Measurements from ENCODE around the gene IL10RA.
"Not testable (repeated sequence)": the region's sequence is repeated elsewhere in the genome, so short reads cannot be mapped to it uniquely, and the experiment has no call there.

IL10RA gene

DNA sequence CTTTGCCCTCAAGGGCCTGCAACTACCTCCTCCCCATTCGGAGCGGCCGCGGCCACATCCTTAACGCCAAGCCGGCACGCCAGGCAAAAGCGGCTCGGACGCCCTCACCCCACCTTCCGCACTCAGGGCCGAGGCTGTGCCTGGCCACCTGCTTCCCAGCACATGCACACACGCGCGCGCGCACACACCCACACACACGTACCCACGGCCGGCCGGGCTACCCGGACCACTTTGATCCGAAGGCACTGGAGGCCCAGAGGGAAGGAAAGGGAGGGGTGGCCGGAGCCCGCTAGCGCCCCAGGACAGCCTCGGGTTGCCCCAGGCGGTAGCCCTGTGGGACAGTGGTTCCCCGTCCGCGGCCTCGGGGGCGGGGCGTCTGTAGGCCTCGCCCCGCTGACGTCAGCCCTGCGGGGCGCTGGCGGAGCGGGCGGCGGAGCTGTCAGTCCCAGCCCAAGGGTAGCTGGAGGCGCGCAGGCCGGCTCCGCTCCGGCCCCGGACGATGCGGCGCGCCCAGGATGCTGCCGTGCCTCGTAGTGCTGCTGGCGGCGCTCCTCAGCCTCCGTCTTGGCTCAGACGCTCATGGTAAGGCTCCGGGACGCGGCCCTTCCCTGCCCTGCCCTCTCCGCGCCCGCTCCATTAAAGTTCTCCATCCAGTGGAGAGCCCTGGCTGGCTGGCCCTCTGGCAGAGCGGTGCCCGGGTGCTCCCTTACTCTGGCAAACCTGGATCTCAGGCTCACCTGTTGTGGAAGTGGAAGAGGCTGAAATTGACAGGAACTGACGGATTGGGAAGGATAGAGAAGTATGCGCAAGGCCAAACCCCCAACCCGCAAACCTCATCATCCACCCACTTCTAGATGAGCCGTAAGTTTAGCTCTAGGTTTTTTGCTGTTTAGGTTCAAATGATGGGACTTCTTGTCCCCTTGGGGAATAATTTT, at the start of gene IL10RA:
Gene IL10RA (plus strand): TSS at position 442 of the 935 bp plus-strand sequence. CDS start 74 bp downstream, at position 516.
- peak; percentile 85 to 88 for DNase-seq

DNA sequence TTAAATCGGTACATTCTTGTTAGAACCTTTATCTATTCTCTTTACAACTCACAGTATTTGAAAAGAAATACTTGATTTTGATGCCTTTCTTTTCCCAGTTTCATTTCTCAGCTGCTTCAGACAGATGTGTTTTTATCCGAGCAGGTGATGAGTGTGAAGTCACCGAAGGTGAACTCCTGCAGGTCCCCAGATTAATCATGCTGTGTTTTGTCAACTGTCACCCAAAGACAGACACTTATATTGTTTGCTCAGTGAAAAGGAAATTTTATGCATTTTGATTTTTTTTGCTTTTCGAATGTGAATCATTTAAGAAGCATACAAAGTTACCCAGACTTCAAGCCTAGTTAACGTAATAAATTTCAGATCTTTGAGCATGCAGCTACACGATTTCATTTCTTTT, 49.2 kb upstream of the IL10RA start:
- DNase-seq = no peak

DNA sequence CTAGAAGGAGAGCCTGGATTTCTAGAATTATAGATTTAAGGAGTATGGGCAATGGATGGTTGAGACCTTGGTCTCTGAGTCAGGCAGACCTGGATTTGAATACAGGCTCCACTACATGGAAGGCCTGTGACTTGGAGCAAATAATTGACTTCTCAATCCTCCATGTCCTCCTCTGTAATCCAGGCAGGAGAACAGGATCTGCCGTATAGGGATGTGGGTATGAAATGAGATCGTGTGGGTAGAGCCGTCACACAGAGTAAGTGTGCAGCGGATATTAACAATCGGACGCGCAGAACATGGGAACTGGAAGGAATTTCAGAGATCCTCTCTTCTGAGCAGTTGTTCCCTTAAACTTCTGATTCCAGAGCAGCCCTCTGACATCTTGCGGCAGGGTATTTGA, 45.5 kb upstream of the IL10RA start:
- DNase-seq = no peak

DNA sequence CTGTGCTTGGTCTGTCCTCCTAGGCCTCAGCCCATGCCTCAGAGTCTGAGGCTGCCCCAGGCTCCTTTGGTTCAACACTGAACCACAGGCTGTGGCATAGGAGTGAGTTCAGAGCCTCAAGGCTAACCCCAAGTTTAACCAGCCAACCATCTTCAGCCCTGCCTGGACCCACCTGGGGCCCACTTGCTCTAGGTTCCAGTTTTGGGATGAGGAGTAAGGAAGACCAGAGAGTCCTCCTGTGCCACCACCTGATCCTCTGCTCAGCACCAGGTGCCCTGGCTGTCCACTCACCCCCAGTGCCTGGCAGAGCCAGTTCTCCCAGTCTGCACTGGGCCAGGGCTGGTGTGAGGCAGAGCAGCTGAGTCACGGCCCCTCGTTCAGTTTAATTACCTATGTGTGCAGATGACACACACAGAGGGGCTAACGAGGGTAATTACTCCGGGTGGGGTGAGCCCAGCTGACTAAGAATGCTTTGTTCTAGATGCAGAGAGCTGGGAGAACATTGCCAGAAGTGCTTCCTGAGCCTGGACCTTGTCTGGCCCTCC, 45.0 kb upstream of the IL10RA start:
- no peak for DNase-seq

DNA sequence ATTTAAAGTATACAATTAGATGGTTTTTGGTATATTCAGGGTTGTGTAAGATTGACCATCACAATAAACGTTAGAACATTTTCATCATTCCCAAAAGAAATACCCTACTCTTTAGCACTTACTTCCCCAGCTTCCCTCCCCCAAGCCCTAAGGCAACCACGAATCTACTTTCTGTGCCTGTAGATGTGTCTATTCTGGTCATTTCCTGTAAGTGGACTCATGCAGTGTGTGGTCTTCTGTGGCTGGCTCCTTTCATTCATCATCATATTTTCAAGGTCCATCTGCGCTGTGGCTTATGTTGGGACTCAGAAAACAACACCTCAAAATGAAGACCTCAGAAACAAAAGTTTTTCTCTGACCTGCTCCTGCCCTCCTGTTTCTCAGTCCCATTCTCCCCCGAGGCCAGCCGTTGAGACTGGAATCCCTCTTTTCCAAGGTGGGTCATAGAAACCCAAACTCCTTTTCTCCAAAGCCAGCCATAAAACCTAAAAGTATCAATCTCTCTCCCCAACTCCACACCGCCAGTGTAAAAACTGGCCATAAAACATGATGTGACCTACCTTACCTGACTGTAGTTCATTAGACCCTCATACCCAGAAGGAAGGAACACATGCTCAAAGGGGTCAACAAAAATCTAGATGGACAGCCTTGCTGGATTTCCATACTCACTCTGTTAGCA, 44.1 kb upstream of the IL10RA start:
- no peak for DNase-seq

DNA sequence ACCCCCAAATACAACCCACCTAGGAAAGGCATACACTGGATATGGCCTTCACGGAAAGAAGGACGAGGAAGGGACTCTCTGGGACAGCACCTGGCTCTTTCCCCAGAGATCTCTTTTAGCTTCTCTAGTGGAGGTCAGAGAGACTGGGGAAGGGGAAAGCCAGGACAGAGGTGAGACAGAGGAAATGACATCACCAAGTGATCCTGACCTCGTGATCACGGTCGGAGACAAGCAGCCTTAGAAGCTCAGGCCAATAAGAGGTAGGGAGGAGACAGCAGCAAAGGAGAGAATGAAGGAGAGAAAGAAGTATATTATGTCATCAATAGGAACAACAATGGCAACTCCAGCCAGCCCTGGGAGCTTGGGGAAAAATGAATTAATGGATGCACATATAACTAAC, 41.6 kb upstream of the IL10RA start:
- DNase-seq = no peak

DNA sequence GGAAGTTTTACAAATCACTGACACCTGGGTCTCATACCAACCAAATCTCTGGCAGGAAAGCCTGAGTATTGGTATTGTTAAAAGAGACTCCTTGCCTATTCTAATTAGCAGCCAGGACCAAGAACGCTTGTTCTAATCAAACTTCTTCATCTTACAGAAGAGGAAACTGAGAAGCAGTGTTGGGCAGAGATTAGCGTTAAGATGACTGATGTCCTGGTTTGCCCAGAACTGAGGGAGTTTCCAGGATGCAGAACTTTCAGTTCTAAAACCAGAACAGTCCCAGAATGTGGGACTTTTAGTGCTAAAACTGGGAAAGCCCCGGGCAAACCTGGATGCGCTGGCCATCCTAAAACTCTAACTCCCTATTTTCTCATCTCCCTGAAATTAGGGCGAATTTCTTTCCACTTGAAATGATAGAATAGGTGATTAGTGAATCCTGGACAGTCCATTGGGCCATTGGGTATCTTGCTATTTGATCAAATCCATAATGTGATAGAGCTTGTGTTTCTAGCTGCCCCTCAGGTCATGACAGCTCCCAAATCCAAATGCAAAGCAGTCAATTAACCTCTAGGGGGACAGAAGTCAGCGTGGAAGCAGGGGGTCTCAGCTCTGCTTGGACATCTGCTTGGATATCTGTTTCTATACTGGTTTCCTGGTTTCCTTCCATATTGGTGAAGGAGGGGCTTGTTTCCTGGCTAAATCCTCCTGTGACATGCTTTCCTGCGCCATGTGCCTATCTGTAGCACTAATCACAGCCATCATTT, 41.0 kb upstream of the IL10RA start:
- DNase-seq = no peak

DNA sequence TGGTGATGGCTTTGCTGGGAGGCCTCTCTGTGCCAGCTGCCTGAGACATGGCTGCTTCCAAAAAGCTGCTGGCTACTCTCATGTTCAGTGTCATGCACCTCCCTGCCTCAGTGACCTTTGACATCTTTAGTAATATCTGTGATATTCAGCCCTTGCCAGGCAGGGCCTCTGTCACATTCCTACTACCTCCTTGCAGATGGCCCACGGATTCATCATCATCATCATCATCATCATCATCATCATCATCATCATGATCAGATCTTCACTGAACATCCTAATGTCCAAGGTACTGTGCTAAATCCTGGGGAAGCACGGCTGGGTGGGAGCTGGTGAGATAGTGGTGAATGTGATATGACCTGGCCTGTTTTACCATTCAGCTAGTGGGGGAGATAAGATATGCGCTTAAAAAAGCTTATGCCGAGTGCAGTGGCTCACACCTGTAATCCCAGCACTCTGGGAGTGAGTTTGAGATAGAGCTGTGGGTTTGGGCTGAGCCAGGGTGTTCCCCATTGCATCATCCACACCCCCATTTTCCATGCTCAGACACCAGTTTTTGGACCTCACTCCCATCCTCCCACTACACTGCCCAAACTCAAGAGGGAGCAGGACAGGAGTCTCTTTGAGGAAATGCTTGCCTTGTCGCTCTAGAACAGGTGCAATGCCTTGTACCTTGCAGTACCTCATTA, 39.9 kb upstream of the IL10RA start:
- no peak for DNase-seq

DNA sequence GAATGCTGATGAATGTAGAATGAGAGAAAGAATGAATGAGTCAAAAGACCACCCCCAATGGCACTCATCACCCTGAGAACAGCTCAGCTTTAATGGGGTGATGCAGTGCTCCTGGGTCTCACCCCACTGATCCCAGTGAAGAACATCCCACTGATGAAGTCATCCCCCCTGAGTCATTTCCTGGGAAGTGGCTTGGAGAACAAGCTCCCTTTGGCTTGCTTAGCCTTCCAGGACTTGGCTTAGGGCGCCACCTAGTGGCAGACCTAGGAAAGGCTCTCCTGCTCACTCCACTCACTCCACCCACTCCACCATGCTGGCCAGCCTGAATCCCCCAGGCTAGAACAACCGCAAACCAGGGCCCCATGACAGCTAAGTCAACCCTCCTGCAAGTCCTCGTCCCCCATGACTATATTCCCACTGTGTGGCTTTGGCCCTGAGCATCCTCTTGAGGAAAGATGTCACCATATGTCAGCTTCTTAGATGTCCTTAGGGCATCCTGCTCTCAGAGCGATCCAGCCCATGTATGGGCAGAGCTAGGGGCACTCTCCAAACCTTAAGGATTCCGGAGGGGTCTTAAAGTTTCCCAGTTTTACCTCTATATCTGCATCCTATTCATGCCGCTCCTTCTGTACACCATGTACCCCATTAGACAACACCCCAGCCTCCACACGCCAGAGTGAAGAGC, 39.2 kb upstream of the IL10RA start:
- peak; percentile 38 to 39 for DNase-seq

DNA sequence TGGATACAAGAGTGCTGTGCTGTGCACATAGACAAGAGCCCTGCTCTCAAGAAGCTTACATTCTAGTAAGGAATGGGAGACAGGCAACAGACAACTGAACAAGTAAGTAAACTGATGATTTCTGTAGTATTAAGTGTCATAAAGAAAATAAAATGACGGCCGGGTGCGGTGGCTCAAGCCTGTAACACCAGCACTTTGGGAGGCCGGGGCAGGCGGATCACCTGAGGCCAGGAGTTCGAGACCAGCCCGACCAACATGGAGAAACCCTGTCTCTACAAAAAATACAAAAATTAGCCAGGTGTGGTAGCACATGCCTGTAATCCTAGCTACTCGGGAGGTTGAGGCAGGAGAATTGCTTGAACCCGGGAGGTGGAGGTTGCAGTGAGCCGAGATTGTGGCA, 38.4 kb upstream of the IL10RA start:
- DNase-seq = not testable (repeated sequence)

DNA sequence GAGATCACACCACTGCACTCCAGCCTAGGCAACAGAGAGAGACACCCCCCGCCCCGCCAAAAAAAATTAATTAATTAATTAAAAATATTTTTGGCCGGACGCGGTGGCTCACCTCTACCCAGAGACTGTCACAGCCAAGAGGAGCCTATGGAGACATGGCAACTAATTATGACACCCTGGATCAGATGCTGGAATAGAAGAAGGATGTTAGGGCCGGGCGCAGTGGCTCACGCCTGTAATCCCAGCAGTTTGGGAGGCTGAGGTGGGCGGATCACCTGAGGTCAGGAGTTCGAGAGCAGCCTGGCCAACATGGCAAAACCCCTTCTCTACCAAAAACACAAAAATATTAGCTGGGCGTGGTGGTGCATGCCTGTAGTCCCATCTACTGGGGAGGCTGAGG, 37.7 kb upstream of the IL10RA start:
- not testable (repeated sequence) for DNase-seq

DNA sequence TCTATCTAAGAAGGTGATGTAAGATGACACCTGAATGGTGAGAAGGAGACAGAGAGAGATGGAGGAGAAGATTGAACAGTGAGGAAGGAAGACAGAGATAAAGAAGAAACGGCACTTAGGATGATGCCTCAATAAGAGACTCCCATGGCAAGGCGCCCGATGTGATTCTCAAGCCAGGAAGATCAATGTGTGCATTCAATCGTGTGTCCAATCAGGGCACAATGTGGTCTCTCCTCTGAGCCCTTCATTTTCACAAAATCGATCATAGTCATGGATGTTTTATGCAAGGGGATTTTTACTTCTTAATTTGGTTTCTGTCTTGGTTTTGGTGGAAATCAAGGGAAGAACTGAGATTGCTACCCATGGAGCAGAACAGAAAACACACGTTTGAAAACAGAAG, 37.1 kb upstream of the IL10RA start:
- no peak for DNase-seq

DNA sequence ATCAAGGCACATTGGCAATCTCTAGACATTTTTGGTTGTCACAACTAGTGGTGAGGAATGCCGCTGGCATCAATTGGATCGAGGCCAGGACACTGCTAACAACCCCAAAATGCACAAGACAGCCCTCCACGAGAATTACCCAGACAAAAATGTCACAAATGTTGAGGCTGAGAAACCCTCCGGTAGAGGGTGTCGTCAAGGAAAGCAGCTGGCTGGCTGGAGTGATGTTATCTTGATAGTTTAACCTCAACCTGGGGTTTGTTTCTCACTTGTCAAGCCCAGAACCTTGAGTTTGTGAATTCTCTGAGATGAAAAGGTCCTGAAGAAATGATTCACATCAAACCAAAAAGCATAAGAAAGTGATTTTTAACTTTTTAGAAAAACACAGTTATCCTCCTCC, 35.9 kb upstream of the IL10RA start:
- peak; percentile 39 to 45 for DNase-seq

DNA sequence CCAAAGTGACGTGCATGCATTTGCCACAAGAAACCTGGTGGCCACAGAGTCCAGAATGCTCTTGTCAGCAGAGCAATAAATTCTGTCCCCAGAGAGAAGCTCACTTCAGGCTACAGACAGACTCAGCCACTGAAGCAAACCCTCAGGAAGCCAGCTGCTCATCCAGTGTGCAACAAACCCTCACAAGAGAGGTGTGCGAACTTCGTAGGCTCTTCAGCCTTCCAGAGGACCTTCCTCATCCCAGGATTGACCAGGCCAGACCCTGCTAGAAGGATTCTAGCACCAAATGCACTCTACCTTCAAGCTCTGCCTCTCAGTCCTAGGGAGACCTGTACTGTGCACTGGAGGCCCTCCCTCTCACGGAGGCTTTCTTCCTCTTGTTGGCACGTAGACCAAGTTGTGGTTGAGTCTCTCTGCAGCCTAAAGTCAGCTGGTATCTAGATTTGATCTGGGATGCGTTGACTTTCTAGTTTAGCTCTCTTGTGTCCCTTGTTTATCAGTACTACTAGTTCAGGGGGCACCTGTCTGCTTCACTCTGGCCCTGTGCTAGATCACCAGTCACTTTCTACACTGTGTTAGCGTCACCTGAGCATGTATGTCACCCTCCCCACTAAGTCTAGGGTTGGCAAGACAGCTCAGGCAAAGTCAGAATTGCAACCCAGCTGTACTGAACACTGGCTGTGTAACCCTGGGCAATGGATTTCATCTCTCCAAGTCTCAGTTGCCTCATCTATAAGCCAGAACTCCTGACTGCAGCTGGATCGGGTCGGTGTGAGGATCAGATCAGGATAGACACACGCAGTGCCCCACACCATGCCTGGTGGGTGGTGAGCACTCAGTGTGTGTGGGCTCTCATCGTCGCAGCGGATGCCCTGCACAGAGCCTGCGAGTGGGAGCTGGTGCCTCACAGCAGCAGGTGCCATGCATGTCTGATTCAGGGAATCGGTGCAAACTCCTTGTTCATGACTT, 34.9 kb upstream of the IL10RA start:
- DNase-seq = no peak

DNA sequence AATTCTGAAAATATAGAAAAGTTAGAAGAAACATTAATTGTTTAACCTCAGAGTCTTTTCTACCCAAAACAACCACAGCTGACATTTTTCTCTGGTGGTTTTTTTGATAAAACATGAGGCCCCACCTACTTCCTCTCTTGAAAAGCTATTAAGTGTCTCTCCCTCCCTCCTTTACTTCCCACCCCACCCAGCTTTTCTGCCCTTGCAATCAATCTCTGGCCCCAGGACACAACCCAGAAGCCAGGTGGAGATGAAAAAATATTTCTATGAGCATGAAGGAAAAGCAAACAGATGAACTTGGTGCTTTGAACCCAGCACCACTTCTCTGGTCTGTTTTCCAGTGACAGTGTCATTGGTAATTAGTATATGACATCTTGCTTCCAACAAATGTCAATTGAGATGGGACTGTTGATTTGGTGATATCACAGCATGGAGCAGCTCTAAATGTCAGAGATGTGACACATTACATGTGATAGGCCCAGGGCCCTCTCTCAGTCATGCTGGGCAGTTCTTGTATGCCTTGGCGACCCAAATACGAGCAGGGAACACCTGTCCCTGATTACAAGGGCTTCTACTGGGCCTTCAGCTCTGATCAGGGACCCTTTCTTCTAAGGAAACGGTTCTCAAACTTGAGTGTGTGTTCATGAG, 33.0 kb upstream of the IL10RA start:
- DNase-seq = peak; percentile 28 to 33

DNA sequence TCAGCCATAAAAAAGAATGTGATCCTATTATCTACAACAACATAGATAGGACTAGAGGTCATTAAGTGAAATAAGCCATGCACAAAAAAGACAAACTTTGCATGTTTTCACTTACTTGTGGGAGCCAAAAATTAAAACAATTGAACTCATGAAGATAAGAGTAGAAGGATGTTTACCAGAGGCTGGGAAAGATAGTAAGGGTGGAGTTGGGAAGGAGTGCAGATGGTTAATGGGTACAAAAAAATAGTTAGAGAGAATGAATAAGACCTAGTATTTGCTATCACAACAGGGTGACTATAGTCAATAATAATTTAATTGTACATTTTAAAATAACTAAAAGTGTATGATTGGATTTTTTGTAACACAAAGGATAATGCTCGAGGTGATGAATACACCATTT, 27.2 kb upstream of the IL10RA start:
- DNase-seq = no peak

DNA sequence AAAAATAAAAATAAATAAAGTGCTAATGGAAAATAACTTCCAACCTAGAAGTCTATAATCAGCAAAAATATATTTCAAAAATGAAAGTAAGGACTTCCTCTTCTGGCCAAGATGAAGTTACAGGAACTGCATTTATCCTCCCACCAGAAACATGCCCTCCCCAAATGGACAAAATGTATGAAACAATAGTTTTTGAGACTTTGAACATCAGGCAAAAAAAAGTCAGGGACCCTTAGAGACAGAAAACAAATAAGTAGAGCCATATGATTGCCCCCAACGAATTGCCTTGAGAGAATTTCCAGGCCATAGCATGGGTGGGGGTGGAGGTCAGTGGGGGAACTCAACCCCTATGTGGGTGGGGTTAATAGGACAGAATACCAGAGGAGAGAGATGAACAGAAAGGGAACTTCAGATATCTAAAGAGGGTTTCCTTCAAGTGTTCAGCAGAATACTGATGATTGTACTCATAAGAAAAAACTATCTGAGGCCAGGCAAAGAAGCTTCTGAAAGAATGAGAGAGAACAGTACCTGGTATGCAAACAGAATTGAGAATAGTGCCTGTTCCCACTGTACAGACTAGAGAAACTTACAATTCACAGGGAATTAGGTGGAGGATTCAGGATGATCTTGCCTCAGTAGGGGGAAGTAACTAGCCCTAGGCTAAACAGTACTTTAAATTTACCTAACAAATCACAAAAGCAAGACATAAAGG, 26.6 kb upstream of the IL10RA start:
- DNase-seq = peak; percentile 20 to 36

DNA sequence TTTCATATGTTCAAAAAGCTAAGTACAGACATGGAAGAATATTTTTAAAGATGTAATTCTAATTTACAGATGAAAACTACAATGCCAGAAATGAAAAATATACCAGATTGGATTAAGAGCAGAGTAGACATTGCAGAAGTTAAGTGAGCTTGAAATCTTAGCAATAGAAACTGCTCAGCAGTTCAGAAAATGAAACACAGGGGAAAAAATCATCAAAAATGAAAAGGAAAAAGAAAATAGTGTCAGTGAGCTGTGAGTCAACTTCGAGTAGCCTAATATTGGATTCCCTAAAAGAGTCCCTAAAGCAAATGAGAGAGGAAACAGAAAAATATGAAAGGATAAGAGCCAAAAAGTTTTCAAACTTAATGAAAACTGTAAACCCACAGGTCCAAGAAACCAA, 25.8 kb upstream of the IL10RA start:
- DNase-seq = no peak

DNA sequence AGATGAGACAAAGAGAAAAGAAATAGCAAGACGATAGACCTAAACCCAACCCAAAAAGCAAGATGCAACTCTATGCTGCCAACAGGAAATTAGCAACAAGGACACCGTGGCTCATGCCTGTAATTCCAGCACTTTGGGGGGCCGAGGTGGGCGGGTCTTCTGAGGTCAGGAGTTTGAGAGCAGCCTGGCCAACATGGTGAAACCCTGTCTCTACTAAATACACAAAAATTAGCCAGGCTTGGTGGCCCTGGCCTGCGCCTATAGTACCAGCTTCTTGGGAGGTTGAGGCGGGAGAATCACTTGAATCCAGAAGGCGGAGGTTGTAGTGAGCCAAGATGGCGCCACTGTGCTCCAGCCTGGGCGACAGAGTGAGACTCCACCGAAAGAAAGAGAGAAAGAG, 24.3 kb upstream of the IL10RA start:
- DNase-seq = no peak
